PC-9 (cell line): Measurements from ENCODE around the gene EMP1. TPM values are rescaled to one million over a fixed set of nuclear protein-coding genes. Genes with fewer than 3 reads are reported as not detected.
A peak's percentile ranks its signal among the peaks of the same experiment; 100 is the strongest.

Source experiments
- BruUV-seq: library from RNA; stranded (reverse); fragments of 400-500 nt; replicated peaks from 2 replicates; lab custom pipeline; 2021; lab: Mats Ljungman, UMichigan
- CTCF ChIA-PET: fragments of 300-600 bp; sonication (Branson Sonifier 250); formaldehyde crosslinking; loops from one replicate; lab custom pipeline; 2022; ENCODE audit warnings: antibody characterized with exemption; lab: Charles Lee
- POLR2A ChIA-PET: fragments of 300-600 bp; sonication (Branson Sonifier 250); formaldehyde crosslinking; loops from one replicate; lab custom pipeline; 2022; ENCODE audit warnings: antibody characterized with exemption; ENCODE audit not compliant: unreplicated experiment; lab: Charles Lee
- DNase-seq, 2 experiments: peaks; one replicate each; pipeline versions ENCODE4 v3.0.0 to v3.0.0-alpha.2; 2015 to 2022; ENCODE audit warnings: mixed read lengths in 1 of 2
- H2AFZ ChIP-seq: fragments of 200-600 bp; sonication (generic); 2 replicates; pipeline ENCODE4 v1.8.1; 2017; ENCODE audit warnings: antibody characterized with exemption
- H3F3A ChIP-seq: fragments of 200-600 bp; sonication (generic); 2 replicates; pipeline ENCODE4 v1.8.1; 2017; ENCODE audit warnings: antibody characterized with exemption, mild to moderate bottlenecking, low read depth; ENCODE audit not compliant: insufficient read depth
- H3K27ac ChIP-seq: fragments of 200-600 bp; sonication (generic); 2 replicates; pipeline ENCODE4 v1.6.1; 2016; ENCODE audit warnings: mixed run types
- H3K27me3 ChIP-seq: fragments of 200-600 bp; sonication (generic); 2 replicates; pipeline ENCODE4 v1.6.1; 2016; ENCODE audit warnings: low read depth, mixed run types; ENCODE audit not compliant: insufficient read depth
- H3K36me3 ChIP-seq: fragments of 200-600 bp; sonication (generic); 2 replicates; pipeline ENCODE4 v1.6.1; 2016; ENCODE audit warnings: low read depth, mixed run types
- H3K4me1 ChIP-seq: fragments of 200-600 bp; sonication (generic); replicated peaks from 2 replicates; pipeline ENCODE4 v1.6.1; 2016; ENCODE audit warnings: mixed run types; ENCODE audit not compliant: insufficient read depth
- H3K4me2 ChIP-seq: fragments of 200-600 bp; sonication (generic); 2 replicates; pipeline ENCODE4 v1.6.1; 2017; ENCODE audit warnings: mixed run types
- H3K4me3 ChIP-seq: fragments of 200-600 bp; sonication (generic); 2 replicates; pipeline ENCODE4 v1.6.1; 2016; ENCODE audit warnings: mixed run types
- H3K79me2 ChIP-seq: fragments of 200-600 bp; sonication (generic); 2 replicates; pipeline ENCODE4 v1.6.1; 2017; ENCODE audit warnings: low read depth, mixed run types
- H3K9me2 ChIP-seq: fragments of 200-600 bp; sonication (generic); 2 replicates; pipeline ENCODE4 v1.8.1; 2017; ENCODE audit warnings: mild to moderate bottlenecking; ENCODE audit not compliant: insufficient read depth
- H3K9me3 ChIP-seq: fragments of 200-600 bp; sonication (generic); 2 replicates; pipeline ENCODE4 v1.8.1; 2016; ENCODE audit warnings: low read depth; ENCODE audit not compliant: insufficient read depth
- H4K20me1 ChIP-seq: fragments of 200-600 bp; sonication (generic); 2 replicates; pipeline ENCODE4 v1.8.1; 2017; ENCODE audit not compliant: insufficient read depth
- CTCF ChIP-seq: fragments of 200-600 bp; sonication (generic); conservative IDR thresholded peaks from 2 replicates; pipeline ENCODE4 v1.6.1; 2017; ENCODE audit warnings: mixed run types, antibody characterized with exemption, mild to moderate bottlenecking, moderate library complexity
- EZH2 ChIP-seq: fragments of 200-600 bp; sonication (generic); IDR thresholded peaks from 2 replicates; pipeline ENCODE4 v1.8.0; 2017; ENCODE audit warnings: antibody characterized with exemption, low read depth
- intact Hi-C: fragments of 100-400 bp; cut with micrococcal nuclease; formaldehyde crosslinking; loops from one replicate; pipeline ENCODE4 v1.10.0; 2022; ENCODE audit not compliant: unreplicated experiment
- total RNA-seq: library from RNA; stranded (reverse); gene quantifications from 2 replicates; pipeline ENCODE4 v1.2.3, GENCODE V29; 2021

The EMP1 gene
- total RNA-seq, 1 experiment from 2014 or later: 909 TPM

GRCh38 chr12:13193505-13194231 lies 2.9 kb upstream of the EMP1 start:
- Histone ChIP-seq H3K9me3 (no peaks in the 10 kb centered on the region), H3K27me3 (no peaks in the 10 kb centered on the region), H3K79me2 (peaks cover 20% of the 10 kb centered on the region), H2AFZ (no peak overlapping the region), H3K27ac (peak overlapping the region; percentile 99; the same call in 1 of the 2 replicates), H3F3A (peaks cover 39% of the 10 kb centered on the region), H4K20me1 (peaks cover 16% of the 10 kb centered on the region), H3K4me2 (peak overlapping the region; percentile 72; the same call in 1 of the 2 replicates), H3K36me3 (peaks cover 14% of the 10 kb centered on the region), H3K9me2 (no peaks in the 10 kb centered on the region), H3K4me1 (peaks cover 39% of the 10 kb centered on the region), H3K4me3 (no peak overlapping the region)
- no TSS peak for BruUV-seq
- intact Hi-C loops: no loop called here
- DNase-seq: no peak
- POLR2A ChIA-PET: interaction anchor here (0.6 kb wide), 2 partner anchors 14 to 101 kb away, joined by 4 read pairs; no protein-coding TSS in a partner anchor
- TF ChIP-seq CTCF: no peak
- no peak for TF ChIP-seq EZH2
- CTCF ChIA-PET: interaction anchor here (0.7 kb wide), 1 partner anchor 17 kb away, joined by 3 read pairs; no protein-coding TSS in a partner anchor

DNA sequence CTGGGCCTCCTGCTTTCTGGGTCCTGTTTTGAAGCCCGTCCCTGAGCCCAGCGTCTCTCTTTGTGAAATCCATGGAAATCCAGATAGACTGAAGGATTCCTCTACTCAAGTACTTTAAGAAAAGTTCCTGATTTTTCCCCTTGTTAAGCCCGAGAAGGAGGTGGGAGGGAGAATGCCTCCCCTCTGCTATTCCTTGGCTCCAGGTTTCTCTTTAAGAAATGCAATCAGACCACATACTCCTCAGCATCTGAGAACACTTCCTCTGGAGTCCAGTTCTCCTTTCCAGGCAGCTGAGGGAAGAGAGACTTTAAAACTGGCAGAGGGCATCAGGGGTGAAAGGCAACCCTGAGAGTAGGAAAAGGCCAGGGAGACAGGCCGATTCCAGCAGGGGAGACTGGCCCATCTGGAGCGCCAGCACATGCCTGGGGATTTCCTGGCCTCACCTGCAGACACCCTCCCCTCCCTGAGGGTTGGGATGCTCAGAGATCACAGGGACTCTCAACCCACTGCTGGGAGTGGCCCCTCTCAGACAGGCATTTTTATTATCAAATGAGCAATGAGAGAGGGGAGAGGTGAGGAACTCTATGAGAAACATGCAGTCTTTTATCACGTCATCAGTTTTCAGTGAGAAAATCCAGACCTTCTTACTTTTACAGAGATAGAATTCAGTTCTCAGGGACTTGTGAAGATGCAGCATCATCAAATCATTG lies 2.0 kb upstream of the EMP1 start:
- H3K79me2 ChIP-seq: peaks cover 29% of the 10 kb centered on the region
- no TSS peak for BruUV-seq
- no peaks in the 10 kb centered on the region for H3K9me2 ChIP-seq
- no peak overlapping the region for H3K4me3 ChIP-seq
- intact Hi-C loops: no loop called here
- H2AFZ ChIP-seq: no peak overlapping the region
- ChIA-PET POLR2A (no interaction called here), CTCF (no interaction called here)
- no peaks in the 10 kb centered on the region for H3K9me3 ChIP-seq
- H3K27me3 ChIP-seq: no peaks in the 10 kb centered on the region
- peak overlapping the region; percentile 72 for H3K4me2 ChIP-seq
- peak overlapping the region; percentile 99 for H3K27ac ChIP-seq
- DNase-seq: peak; percentile 49 to 65
- H3K36me3 ChIP-seq: peaks cover 23% of the 10 kb centered on the region
- TF ChIP-seq EZH2 (no peak), CTCF (no peak)
- peaks cover 48% of the 10 kb centered on the region for H3K4me1 ChIP-seq
- H3F3A ChIP-seq: peaks cover 39% of the 10 kb centered on the region
- peaks cover 22% of the 10 kb centered on the region for H4K20me1 ChIP-seq

DNA sequence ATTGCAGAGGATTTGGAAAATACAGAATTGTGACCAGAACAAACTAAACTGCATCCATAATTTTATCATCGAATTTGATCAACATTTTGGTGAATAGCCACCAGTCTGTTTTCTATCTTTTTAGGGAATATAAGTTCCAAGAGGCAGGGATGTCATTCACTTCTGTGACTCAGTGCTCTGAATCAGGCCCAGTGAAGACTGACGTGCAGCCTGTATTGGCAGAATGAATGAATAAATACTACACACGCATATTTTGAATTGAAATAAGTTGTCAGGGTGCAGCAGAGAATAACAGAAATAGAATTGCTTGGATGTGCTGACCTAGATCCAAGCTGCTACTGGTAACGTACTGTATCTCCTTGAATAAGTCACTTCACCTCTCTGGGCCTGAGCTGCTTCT lies 1.3 kb upstream of the EMP1 start:
- peaks cover 27% of the 10 kb centered on the region for H4K20me1 ChIP-seq
- peak overlapping the region; percentile 99 for H3K27ac ChIP-seq
- H3K27me3 ChIP-seq: no peaks in the 10 kb centered on the region
- peaks cover 36% of the 10 kb centered on the region for H3K79me2 ChIP-seq
- H3K9me3 ChIP-seq: no peaks in the 10 kb centered on the region
- peaks cover 30% of the 10 kb centered on the region for H3K36me3 ChIP-seq
- POLR2A ChIA-PET: interaction anchor here (0.7 to 2.1 kb wide), 3 partner anchors 16 to 60 kb away, joined by 3 to 138 read pairs (median 48); no protein-coding TSS in a partner anchor
- no peak for DNase-seq
- BruUV-seq: no TSS peak
- H3K4me1 ChIP-seq: peaks cover 55% of the 10 kb centered on the region
- no peak overlapping the region for H3K4me3 ChIP-seq
- TF ChIP-seq CTCF (no peak), EZH2 (no peak)
- intact Hi-C loops: no loop called here
- no peaks in the 10 kb centered on the region for H3K9me2 ChIP-seq
- H3K4me2 ChIP-seq: peak overlapping the region; percentile 72
- no peak overlapping the region for H2AFZ ChIP-seq
- CTCF ChIA-PET: interaction anchor here (0.6 kb wide), 1 partner anchor 1236 kb away, joined by 3 read pairs; no protein-coding TSS in a partner anchor
- peaks cover 45% of the 10 kb centered on the region for H3F3A ChIP-seq
